NT2/D1 (cell line): ENCODE data around the gene TLR5.

Experiments
- DNase-seq: peaks from one replicate; pipeline ENCODE4 v3.0.0-alpha.2; 2011; ENCODE audit warnings: low read depth, low spot score
- H3K27me3 ChIP-seq: 2 replicates; pipeline ENCODE4 v1.6.0; 2011; ENCODE audit warnings: mild to moderate bottlenecking; ENCODE audit not compliant: insufficient read length, insufficient read depth
- H3K36me3 ChIP-seq: 2 replicates; pipeline ENCODE4 v1.6.1; 2011; ENCODE audit warnings: mild to moderate bottlenecking, low read length, mixed read lengths; ENCODE audit not compliant: insufficient read depth, insufficient read length
- H3K4me1 ChIP-seq: 2 replicates; pipeline ENCODE4 v1.5.1; 2011; ENCODE audit not compliant: insufficient read depth, insufficient read length
- H3K4me3 ChIP-seq: 2 replicates; pipeline ENCODE4 v1.5.1; 2011; ENCODE audit warnings: low read depth; ENCODE audit not compliant: insufficient read length
- H3K9ac ChIP-seq: 2 replicates; pipeline ENCODE4 v1.6.0; 2011; ENCODE audit warnings: low read depth; ENCODE audit not compliant: insufficient read length
- H3K9me3 ChIP-seq: 2 replicates; pipeline ENCODE4 v1.5.1; 2011; ENCODE audit warnings: mild to moderate bottlenecking, low read length; ENCODE audit not compliant: insufficient read depth
- SUZ12 ChIP-seq: IDR thresholded peaks from 2 replicates; pipeline ENCODE4 v1.6.1; 2011; ENCODE audit not compliant: insufficient read length, insufficient read depth; ENCODE audit errors: extremely low read depth
- YY1 ChIP-seq: IDR thresholded peaks from 2 replicates; pipeline ENCODE4 v1.6.1; 2011; ENCODE audit not compliant: insufficient read length, insufficient read depth
- ZNF274 ChIP-seq: IDR thresholded peaks from 2 replicates; pipeline ENCODE4 v1.6.1; 2011; ENCODE audit warnings: mild to moderate bottlenecking, low read depth, low read length

Gene TLR5

DNA sequence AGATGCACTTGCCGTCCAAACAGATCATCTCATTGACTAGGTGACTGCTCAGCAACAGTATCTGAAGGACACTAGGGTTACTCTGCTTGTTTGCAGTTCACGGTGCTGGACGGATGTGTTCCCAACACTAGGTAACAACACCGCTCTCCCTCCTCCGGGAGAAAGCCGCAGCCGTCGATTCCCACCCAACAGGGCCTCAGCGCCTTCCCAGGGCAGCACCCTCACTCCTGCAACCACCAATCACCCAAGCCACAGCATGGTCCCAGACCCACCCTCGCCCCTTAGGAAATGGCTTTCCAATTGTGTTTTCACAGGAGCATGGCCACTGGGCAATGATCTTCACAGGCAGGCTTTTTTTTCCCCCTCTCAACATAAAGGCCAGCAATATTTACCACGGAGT, 779 bp downstream of the TLR5 start:
- Histone ChIP-seq H3K4me3 (peak overlapping the region; percentile 56), H3K27me3 (peaks cover 14% of the 10 kb centered on the region), H3K9me3 (no peaks in the 10 kb centered on the region; the same call in 1 of the 2 replicates), H3K4me1 (peaks cover 10% of the 10 kb centered on the region), H3K9ac (peak overlapping the region; percentile 73), H3K36me3 (no peaks in the 10 kb centered on the region)
- no peak for TF ChIP-seq YY1
- no peak for TF ChIP-seq SUZ12
- TF ChIP-seq ZNF274: no peak
- no peak for DNase-seq

- TF ChIP-seq SUZ12 (no peak), ZNF274 (no peak), YY1 (no peak)
- Histone ChIP-seq H3K36me3 (no peaks in the 10 kb centered on the region), H3K4me3 (no peak overlapping the region), H3K27me3 (peaks cover 15% of the 10 kb centered on the region), H3K9ac (no peak overlapping the region), H3K9me3 (no peaks in the 10 kb centered on the region; the same call in 1 of the 2 replicates), H3K4me1 (peaks cover 10% of the 10 kb centered on the region)
- DNase-seq: no peak
These were observed 2.2 kb downstream of the TLR5 start for GRCh38 chr1:223140611-223141405.

GRCh38 chr1:223137455-223138085, 5.5 kb downstream of the TLR5 start:
- H3K4me3 ChIP-seq: no peak overlapping the region
- H3K9ac ChIP-seq: no peak overlapping the region
- no peak for DNase-seq
- H3K4me1 ChIP-seq: peaks cover 4% of the 10 kb centered on the region
- TF ChIP-seq SUZ12 (no peak), ZNF274 (no peak), YY1 (no peak)
- no peaks in the 10 kb centered on the region for H3K36me3 ChIP-seq
- H3K27me3 ChIP-seq: peaks cover 31% of the 10 kb centered on the region
- no peaks in the 10 kb centered on the region; the same call in 1 of the 2 replicates for H3K9me3 ChIP-seq

GRCh38 chr1:223136086-223136485, 7.0 kb downstream of the TLR5 start:
- Histone ChIP-seq H3K4me1 (no peaks in the 10 kb centered on the region), H3K9me3 (no peaks in the 10 kb centered on the region; the same call in 1 of the 2 replicates), H3K4me3 (no peak overlapping the region), H3K36me3 (no peaks in the 10 kb centered on the region), H3K27me3 (peaks cover 42% of the 10 kb centered on the region), H3K9ac (no peak overlapping the region)
- DNase-seq: no peak
- TF ChIP-seq ZNF274: no peak
- TF ChIP-seq SUZ12: no peak

DNA sequence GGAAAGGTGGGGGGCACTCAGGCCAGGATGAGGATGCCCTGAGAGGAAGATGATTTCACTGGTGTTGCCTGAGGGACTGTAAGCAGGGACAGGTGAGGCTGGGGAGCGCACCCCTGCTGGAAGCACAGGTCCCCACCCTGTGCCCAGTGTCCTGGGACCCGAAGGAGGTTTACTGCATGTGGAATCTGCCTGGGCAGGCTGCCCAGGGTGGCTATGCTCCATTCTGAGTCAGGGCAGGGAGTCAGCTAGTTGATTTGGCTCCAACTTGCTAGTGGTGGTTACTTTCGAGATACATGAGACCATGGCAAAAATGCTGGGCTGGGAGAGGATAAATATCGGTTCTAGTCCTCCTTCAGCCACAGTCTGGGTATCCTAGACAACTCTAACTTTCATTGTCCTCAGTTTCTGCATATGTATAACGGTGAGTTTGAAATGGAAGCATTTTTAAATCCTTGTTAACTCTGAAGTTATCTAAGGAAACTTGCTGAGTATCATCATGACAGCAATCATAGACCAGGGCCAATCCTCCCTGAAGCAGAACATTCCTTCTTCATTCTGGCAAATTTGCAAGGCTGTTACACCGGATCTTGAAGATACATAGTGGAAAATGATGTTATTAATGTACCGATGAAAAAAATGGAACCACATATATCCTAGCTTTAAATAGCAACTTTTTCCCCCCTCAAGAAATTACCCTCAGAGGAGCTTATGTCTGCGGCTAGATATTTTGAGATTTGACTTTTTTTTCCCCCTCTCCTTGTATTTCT, 7.7 kb downstream of the TLR5 start:
- no peak for TF ChIP-seq ZNF274
- TF ChIP-seq SUZ12: no peak
- TF ChIP-seq YY1: no peak
- H3K9ac ChIP-seq: no peak overlapping the region
- H3K9me3 ChIP-seq: no peaks in the 10 kb centered on the region; the same call in 1 of the 2 replicates
- H3K4me3 ChIP-seq: no peak overlapping the region
- no peak for DNase-seq
- no peaks in the 10 kb centered on the region for H3K4me1 ChIP-seq
- H3K36me3 ChIP-seq: no peaks in the 10 kb centered on the region
- peaks cover 49% of the 10 kb centered on the region for H3K27me3 ChIP-seq

- no peaks in the 10 kb centered on the region; the same call in 1 of the 2 replicates for H3K9me3 ChIP-seq
- no peak overlapping the region for H3K9ac ChIP-seq
- TF ChIP-seq SUZ12 (no peak), YY1 (no peak), ZNF274 (no peak)
- no peaks in the 10 kb centered on the region for H3K36me3 ChIP-seq
- H3K27me3 ChIP-seq: peaks cover 59% of the 10 kb centered on the region
- no peaks in the 10 kb centered on the region for H3K4me1 ChIP-seq
- DNase-seq: peak; percentile 92
- peak overlapping the region; percentile 33 for H3K4me3 ChIP-seq
These were observed 9.1 kb downstream of the TLR5 start for GRCh38 chr1:223133824-223134435.

DNA sequence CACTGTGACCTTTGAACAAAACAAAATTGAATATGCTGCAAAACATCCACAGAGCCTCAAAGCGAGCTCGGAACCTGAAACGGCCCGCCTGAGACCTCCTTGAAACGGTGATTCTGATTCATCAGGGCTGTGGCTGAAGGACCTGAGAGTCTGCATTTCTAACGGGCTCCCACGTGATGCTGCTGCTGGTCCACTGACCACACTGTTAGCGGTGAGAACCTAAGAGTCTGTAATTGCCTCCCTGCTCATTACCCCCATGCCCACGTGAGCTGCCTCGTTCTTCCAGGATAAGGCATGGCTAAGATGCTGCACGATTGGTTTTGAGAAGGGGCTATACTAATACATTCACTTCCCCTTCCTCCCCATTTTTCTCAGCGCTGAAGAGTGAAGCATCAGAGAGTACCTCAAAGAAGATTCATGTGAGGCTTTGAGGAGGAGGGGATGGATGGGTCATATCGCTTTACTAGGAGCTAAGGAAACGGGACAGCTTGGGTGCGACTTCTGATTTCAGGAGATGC, 9.7 kb downstream of the TLR5 start:
- Histone ChIP-seq H3K4me3 (no peak overlapping the region), H3K27me3 (peaks cover 62% of the 10 kb centered on the region), H3K36me3 (no peaks in the 10 kb centered on the region), H3K9me3 (no peaks in the 10 kb centered on the region), H3K9ac (no peak overlapping the region), H3K4me1 (no peaks in the 10 kb centered on the region)
- no peak for TF ChIP-seq ZNF274
- TF ChIP-seq SUZ12: no peak
- no peak for TF ChIP-seq YY1
- no peak for DNase-seq
